ENCODE measurements around the gene TCF15.
A peak's percentile ranks its signal among the peaks of the same experiment; 100 is the strongest.

Gene TCF15, protein sequence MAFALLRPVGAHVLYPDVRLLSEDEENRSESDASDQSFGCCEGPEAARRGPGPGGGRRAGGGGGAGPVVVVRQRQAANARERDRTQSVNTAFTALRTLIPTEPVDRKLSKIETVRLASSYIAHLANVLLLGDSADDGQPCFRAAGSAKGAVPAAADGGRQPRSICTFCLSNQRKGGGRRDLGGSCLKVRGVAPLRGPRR

GRCh38 chr20:610130-611046 lies at the start of gene TCF15:
TCF15 (minus strand) TSS chr20:610309; CDS start chr20:610237, 72 bp downstream.
- peak; percentile 55 to 95 for DNase-seq

- no peak for DNase-seq
Measured at GRCh38 chr20:658731-659291, 48.7 kb upstream of the TCF15 start.

DNA sequence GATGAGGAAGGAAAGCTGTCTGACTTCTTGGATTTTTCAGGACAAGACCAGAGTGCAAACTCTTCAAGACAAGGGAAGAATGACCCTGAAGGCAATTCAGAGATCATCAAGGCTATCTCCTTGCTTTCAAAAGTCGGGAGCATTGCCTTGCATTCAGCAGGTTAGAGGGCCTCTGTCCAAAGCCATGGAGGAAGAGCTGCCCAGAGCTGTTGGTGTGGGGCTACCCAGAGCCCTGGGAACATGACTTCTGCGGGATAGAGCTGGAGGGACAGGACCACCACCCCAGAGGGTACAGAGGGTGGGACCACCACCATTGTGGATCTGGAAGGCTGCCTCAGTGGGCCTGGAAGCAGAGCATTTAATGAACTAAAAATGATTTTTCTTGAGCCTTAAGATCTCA lies 48.1 kb upstream of the TCF15 start:
- no peak for DNase-seq

GRCh38 chr20:655726-656624 lies 45.9 kb upstream of the TCF15 start:
- no peak for DNase-seq

DNA sequence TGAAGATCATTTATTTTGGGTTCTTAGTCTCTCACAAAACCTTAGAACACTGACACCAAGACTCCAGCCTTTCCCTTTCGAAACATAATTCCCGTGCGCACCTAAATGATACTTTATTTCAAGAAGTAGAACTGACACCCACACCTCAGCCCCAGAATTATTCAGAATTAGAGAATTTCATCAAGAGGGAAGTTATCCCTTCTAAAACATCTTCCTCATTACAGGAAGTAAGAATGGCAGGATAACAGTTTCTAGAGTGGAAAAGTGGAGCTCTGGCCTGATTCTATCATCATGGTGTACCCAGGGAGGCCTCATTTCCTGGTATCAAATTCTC lies 44.3 kb upstream of the TCF15 start:
- DNase-seq: no peak

DNA sequence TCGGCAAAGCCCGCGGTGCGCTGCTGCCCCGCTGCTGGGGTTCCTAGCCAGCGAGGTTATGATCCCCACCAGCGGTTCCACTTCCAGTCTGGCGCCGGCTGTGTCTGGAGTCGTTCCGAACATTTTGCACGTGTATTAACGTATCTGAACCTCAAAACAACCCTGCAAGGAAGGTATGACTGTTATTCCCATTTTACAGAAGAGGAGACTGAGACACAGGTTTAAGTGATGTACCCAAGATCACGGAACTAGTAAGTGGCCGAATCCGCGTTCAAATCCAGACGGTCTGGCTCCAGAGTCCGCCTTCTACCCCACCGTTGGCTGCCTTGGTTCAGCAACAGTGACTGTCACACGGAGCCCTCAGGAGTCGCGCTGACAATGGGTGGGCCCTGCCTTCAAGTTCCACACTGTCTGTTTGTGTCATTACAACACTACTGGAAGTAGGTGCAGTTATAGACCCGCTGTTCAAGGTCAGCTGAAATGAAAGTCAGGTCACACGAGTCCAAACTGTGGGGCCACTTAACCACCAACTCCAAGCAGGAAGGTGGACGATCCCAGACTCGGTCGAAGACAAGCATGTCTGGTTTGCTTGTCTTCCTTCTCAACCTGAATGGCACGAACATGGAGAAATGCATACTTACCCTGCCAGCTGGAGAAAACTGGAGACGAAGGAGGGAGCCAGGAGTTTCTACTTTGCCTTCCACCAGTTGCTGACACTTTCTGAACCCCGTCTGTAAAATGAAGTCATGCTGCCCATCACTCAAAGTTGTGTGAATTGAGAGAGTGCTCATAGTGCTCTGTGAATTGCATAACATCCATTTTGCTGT lies 43.7 kb upstream of the TCF15 start:
- DNase-seq: no peak

- peak; percentile 70 to 92 for DNase-seq
Measured at GRCh38 chr20:653110-653589, 43.0 kb upstream of the TCF15 start, which contains the start of gene SRXN1. SRXN1 (minus strand) TSS chr20:653200; CDS start chr20:653185, 15 bp downstream.

DNA sequence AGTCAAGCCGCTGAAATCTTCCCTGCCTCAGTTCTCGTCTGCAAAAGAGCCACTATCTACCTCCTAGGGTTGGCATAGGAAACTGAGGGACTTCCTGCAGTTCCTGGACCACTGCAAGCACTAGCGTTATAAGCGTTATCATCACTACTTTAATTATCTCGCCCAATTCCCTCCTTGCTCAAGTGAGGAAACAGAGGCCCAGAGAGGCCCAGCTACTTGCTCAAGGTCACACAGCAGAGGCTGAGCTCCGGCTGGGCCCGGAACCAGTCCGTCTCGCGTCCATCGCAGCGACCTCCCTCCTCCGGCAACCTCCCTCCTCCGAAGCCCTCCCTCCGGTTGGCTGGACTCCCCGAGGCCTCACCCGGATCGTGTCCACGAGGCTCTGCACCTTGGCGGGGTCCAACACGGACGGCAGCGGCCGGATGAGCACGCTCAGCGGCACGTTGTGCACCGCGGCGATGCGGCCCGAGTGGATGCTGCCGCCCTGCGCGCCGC lies 42.6 kb upstream of the TCF15 start:
- DNase-seq: no peak

- no peak for DNase-seq
Measured at GRCh38 chr20:651713-652614, 41.9 kb upstream of the TCF15 start.

- no peak for DNase-seq
Measured at GRCh38 chr20:650954-651353, 40.8 kb upstream of the TCF15 start.

DNA sequence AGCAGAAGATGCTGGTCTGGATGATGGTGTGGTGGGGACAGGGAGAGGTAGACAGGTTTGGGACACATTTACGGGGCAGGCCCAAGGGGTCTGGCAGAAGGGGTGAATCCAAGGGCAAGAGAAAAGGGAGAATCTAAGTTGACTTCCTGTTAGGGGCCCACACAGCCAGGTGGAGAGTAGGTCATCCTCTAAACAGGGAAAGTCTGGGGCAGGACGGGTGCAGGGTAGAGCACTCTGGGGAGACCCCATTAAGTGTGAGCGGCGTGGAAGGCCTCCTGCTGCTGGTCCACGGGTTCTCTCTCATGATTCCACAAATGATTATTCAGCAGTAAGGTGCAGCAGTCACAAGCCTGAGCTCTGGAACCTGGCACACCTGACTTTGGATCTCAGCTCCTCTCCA lies 40.2 kb upstream of the TCF15 start:
- no peak for DNase-seq

- no peak for DNase-seq
Measured at GRCh38 chr20:647479-648019, 37.4 kb upstream of the TCF15 start.

DNA sequence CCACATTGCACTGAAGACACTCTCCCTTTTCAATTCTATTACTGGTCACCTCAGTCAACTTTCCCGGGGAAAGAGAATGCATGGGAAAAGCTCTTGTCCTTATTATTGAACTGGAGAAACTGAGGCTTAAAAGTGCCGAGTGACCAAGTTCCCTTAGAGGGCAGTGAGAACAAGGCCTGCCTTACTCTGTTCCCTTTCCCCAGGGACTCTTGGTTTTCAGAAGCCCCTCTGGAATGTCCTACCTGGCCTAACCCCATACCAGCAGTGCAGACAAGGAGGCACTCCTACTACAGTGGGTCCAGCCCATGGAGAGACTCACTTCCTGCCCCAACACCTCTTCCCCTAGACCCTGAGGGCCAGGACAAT lies 36.7 kb upstream of the TCF15 start:
- DNase-seq: no peak

DNA sequence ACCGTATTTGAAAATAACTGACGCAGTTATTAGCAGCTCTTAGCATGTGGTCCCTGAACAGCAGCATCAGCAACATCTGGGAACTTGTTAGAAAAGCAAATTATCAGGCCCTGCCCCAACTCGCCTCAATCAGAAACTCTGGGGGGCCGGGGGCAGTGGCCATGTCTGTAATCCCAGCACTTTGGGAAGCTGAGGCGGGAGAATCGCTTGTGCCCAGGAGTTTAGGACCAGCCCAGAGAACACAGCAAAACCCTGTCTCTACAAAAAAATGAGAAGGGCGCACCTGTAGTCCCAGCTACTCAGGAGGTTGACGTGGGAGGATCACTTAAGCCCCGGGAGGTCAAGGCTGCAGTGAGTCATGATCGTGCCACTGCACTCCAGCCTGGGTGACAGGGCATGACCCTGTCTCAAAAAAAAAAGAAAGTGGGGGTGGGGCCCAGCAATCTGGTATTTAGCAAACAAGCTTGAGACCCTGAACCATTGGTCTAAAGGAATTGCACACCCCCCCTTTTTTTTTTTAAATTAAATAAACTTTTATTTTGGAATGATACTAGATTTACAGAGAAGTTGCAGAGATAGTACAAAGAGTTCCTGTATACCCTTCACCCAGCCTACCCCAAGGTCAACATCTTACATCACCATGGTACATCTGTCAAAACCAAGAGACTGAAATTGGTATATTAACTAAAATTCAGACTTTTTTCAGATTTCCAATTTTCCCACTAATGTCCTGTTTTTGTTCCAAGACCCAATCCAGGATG lies 36.2 kb upstream of the TCF15 start:
- no peak for DNase-seq

GRCh38 chr20:645318-646106 lies 35.4 kb upstream of the TCF15 start:
- peak; percentile 25 to 71 for DNase-seq

GRCh38 chr20:644692-645317 lies 34.7 kb upstream of the TCF15 start:
- no peak for DNase-seq

DNA sequence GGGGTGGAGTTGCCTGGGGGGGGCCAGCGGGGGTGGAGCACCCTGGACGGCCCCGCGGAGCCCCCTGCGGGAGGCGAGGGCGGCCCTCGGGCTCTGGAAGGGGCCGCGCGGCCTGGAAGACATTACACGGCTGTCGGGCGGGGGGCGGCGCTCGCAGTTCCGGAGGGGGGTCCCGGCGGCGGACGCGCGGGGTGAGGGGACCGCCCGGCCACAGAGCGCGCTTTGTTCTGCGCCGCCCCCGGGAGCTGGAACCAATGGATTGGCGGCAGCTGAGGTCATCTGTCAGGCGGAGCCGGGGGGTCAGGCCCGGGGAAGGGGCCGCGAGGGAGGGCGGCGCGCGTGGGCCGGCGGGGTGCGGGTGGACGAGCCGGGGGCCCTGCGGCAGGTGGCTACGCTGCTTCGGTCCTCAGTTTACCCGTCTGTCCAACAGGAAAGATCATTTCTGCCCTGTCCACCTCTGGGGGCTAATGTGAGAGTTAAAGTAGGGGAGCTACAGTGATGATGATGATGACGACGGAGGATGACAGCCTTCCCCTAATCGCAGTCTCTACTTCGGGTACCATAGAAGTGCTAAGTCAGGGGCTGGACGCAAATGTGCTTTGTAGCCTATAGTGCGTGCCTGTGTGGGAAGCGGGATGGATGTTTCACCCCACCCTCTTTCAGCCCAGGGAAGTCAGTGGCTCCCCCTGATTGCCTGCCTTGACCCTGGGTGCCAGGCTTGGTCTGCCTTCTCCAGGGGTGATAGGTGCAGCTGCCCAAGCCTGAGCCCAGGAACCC lies 32.5 kb upstream of the TCF15 start:
- no peak for DNase-seq

Measured in NCI-H446 (cell line).